ENCODE data around the gene ARSB. TPM values are rescaled to one million over a fixed set of nuclear protein-coding genes. Genes with fewer than 3 reads are reported as not detected.

The ARSB gene
- total and polyA plus RNA-seq, 2 donors (not counting 1 experiment from before 2014, with no cell fraction given), result 10.1 to 27.7 TPM

DNA sequence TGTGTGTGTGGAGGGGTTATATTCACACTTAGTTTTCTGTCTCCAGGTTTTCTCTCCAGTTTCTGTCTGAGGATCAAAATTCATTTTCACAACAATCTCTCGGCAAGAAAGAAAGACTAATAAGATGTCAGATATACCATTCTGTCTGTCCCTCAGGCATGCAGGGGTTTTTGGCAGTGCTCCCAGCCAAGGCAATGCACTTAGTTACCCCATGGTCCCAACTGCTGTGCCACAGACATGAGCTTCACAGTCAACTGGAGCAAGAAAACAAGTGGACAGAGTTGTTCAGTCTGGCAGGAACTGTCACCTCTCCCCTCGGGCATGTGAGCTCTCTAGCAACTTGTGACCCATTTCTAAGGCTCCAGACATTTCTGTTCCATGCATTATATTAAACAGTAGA lies 234.8 kb downstream of the ARSB start:
- no peaks in the 10 kb centered on the region for H3K27me3 ChIP-seq (ENCODE audit: control insufficient read depth, insufficient read depth, low read length)
- peaks cover 9% of the 10 kb centered on the region for H3K4me1 ChIP-seq (ENCODE audit: control insufficient read depth, extremely low read depth, insufficient read depth, low read length)
- TF ChIP-seq EZH2 (IDR thresholded peaks at IDR 0.05; ENCODE audit: low read length, missing control alignments), result no peak
- TF ChIP-seq, protein P1, sequence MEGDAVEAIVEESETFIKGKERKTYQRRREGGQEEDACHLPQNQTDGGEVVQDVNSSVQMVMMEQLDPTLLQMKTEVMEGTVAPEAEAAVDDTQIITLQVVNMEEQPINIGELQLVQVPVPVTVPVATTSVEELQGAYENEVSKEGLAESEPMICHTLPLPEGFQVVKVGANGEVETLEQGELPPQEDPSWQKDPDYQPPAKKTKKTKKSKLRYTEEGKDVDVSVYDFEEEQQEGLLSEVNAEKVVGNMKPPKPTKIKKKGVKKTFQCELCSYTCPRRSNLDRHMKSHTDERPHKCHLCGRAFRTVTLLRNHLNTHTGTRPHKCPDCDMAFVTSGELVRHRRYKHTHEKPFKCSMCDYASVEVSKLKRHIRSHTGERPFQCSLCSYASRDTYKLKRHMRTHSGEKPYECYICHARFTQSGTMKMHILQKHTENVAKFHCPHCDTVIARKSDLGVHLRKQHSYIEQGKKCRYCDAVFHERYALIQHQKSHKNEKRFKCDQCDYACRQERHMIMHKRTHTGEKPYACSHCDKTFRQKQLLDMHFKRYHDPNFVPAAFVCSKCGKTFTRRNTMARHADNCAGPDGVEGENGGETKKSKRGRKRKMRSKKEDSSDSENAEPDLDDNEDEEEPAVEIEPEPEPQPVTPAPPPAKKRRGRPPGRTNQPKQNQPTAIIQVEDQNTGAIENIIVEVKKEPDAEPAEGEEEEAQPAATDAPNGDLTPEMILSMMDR (conservative IDR thresholded peaks at IDR 0.05 in 1 of 2, IDR thresholded peaks at IDR 0.05 in 1 of 2; ENCODE audit: low read depth in 1 of 2, low read length in 2 of 2), result no peak
- H4K20me1 ChIP-seq (ENCODE audit: control insufficient read depth, extremely low read depth, insufficient read depth, low read length), result no peaks in the 10 kb centered on the region
- no peak overlapping the region for H3K9ac ChIP-seq (ENCODE audit: insufficient read depth, low read length)
- H2AFZ ChIP-seq (ENCODE audit: low read length), result no peak overlapping the region
- H3K36me3 ChIP-seq (ENCODE audit: control insufficient read depth, insufficient read depth, low read length), result no peaks in the 10 kb centered on the region
- no peaks in the 10 kb centered on the region for H3K9me3 ChIP-seq (ENCODE audit: control insufficient read depth, insufficient read depth, low read depth, low read length)
- H3K4me2 ChIP-seq (ENCODE audit: extremely low read depth, insufficient read depth, low read length), result no peak overlapping the region
- no peak overlapping the region for H3K4me3 ChIP-seq (replicated peaks in 1 of 4; ENCODE audit: control extremely low read depth in 1 of 4, insufficient read depth in 1 of 4, low read depth in 3 of 4, low read length in 4 of 4)
- no peak overlapping the region for H3K27ac ChIP-seq (ENCODE audit: insufficient read depth, low read length)
- DNase-seq (ENCODE audit: low read depth in 2 of 2), result no peak
- no peaks in the 10 kb centered on the region for H3K79me2 ChIP-seq (ENCODE audit: control insufficient read depth, insufficient read depth, low read length)

- H4K20me1 ChIP-seq (ENCODE audit: control insufficient read depth, extremely low read depth, insufficient read depth, low read length), result no peaks in the 10 kb centered on the region
- no peak overlapping the region for H3K9ac ChIP-seq (ENCODE audit: insufficient read depth, low read length)
- DNase-seq (ENCODE audit: low read depth in 2 of 2), result peak; percentile 90 to 93
- TF ChIP-seq, protein P1 (conservative IDR thresholded peaks at IDR 0.05 in 1 of 2, IDR thresholded peaks at IDR 0.05 in 1 of 2; ENCODE audit: low read depth in 1 of 2, low read length in 2 of 2), result no peak
- TF ChIP-seq EZH2 (IDR thresholded peaks at IDR 0.05; ENCODE audit: low read length, missing control alignments), result no peak
- no peak overlapping the region for H2AFZ ChIP-seq (ENCODE audit: low read length)
- H3K9me3 ChIP-seq (ENCODE audit: control insufficient read depth, insufficient read depth, low read depth, low read length), result no peaks in the 10 kb centered on the region
- H3K4me3 ChIP-seq (replicated peaks in 1 of 4; ENCODE audit: control extremely low read depth in 1 of 4, insufficient read depth in 1 of 4, low read depth in 3 of 4, low read length in 4 of 4), result no peak overlapping the region
- peak overlapping the region; percentile 59 for H3K27ac ChIP-seq (ENCODE audit: insufficient read depth, low read length)
- no peaks in the 10 kb centered on the region for H3K79me2 ChIP-seq (ENCODE audit: control insufficient read depth, insufficient read depth, low read length)
- H3K36me3 ChIP-seq (ENCODE audit: control insufficient read depth, insufficient read depth, low read length), result no peaks in the 10 kb centered on the region
- H3K4me1 ChIP-seq (ENCODE audit: control insufficient read depth, extremely low read depth, insufficient read depth, low read length), result peaks cover 9% of the 10 kb centered on the region
- H3K27me3 ChIP-seq (ENCODE audit: control insufficient read depth, insufficient read depth, low read length), result no peaks in the 10 kb centered on the region
- H3K4me2 ChIP-seq (ENCODE audit: extremely low read depth, insufficient read depth, low read length), result peak overlapping the region; percentile 66
Measured at GRCh38 chr5:78747705-78748359, 237.3 kb downstream of the ARSB start.

DNA sequence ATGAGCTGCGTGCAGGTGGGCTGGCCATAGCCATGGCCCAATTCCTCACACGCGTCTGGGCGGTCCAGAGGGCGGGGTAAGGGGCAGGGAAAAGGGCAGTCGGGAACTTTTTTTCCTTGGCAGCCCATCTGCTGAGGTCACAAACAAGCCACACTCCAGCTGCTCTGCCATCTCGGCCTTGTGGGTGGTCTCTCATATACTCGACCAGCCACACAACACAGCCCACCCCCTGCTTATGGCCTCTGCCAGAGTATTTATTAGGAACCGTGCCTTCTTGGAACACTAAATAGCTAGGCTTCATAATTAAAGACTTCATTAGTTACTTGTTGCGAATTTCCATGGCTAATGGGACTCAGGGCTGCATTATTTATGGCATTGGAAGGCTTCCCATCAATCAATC lies 238.1 kb downstream of the ARSB start:
- TF ChIP-seq, protein P1 (conservative IDR thresholded peaks at IDR 0.05 in 1 of 2, IDR thresholded peaks at IDR 0.05 in 1 of 2; ENCODE audit: low read depth in 1 of 2, low read length in 2 of 2), result no peak
- TF ChIP-seq EZH2 (IDR thresholded peaks at IDR 0.05; ENCODE audit: low read length, missing control alignments), result no peak
- H3K9me3 ChIP-seq (ENCODE audit: control insufficient read depth, insufficient read depth, low read depth, low read length), result no peaks in the 10 kb centered on the region
- H3K4me2 ChIP-seq (ENCODE audit: extremely low read depth, insufficient read depth, low read length), result peak overlapping the region; percentile 66
- no peaks in the 10 kb centered on the region for H4K20me1 ChIP-seq (ENCODE audit: control insufficient read depth, extremely low read depth, insufficient read depth, low read length)
- peak overlapping the region; percentile 59 for H3K27ac ChIP-seq (ENCODE audit: insufficient read depth, low read length)
- H3K36me3 ChIP-seq (ENCODE audit: control insufficient read depth, insufficient read depth, low read length), result no peaks in the 10 kb centered on the region
- DNase-seq (ENCODE audit: low read depth in 2 of 2), result no peak
- H3K4me1 ChIP-seq (ENCODE audit: control insufficient read depth, extremely low read depth, insufficient read depth, low read length), result peaks cover 9% of the 10 kb centered on the region
- no peak overlapping the region for H2AFZ ChIP-seq (ENCODE audit: low read length)
- no peaks in the 10 kb centered on the region for H3K27me3 ChIP-seq (ENCODE audit: control insufficient read depth, insufficient read depth, low read length)
- H3K79me2 ChIP-seq (ENCODE audit: control insufficient read depth, insufficient read depth, low read length), result no peaks in the 10 kb centered on the region
- H3K4me3 ChIP-seq (replicated peaks in 1 of 4; ENCODE audit: control extremely low read depth in 1 of 4, insufficient read depth in 1 of 4, low read depth in 3 of 4, low read length in 4 of 4), result no peak overlapping the region
- no peak overlapping the region for H3K9ac ChIP-seq (ENCODE audit: insufficient read depth, low read length)
